WTC11 (cell line): Measurements from ENCODE around the gene RTN3. TPM values are rescaled to one million over a fixed set of nuclear protein-coding genes. Genes with fewer than 3 reads are reported as not detected.
A peak's percentile ranks its signal among the peaks of the same experiment; 100 is the strongest.

Experiments used
- ATAC-seq: fragments of 200-7000 bp; cut with Tn5 transposase; 2 replicates; pipeline ENCODE4 v1.10.0; 2021; ENCODE audit warnings: mild to moderate bottlenecking, moderate library complexity
- CTCF ChIA-PET: fragments of 300-600 bp; sonication (Branson Sonifier 250); formaldehyde crosslinking; loops from one replicate; lab custom pipeline; 2021; ENCODE audit warnings: antibody characterized with exemption; lab: Charles Lee
- POLR2A ChIA-PET: fragments of 350-600 bp; sonication (Branson Sonifier 250); formaldehyde crosslinking; loops from one replicate; lab custom pipeline; 2021; ENCODE audit warnings: antibody characterized with exemption; lab: Charles Lee
- DNase-seq: peaks from one replicate; pipeline ENCODE4 v3.0.0; 2021; ENCODE audit warnings: low spot score
- H3K27ac Mint-ChIP-seq: 2 replicates; pipeline ENCODE4 v1.8.0; 2021; ENCODE audit warnings: mixed read lengths
- H3K27me3 Mint-ChIP-seq: 2 replicates; pipeline ENCODE4 v1.8.0; 2021; ENCODE audit warnings: low read depth, mild to moderate bottlenecking, moderate library complexity, mixed read lengths
- H3K36me3 Mint-ChIP-seq: 2 replicates; pipeline ENCODE4 v1.8.0; 2021; ENCODE audit warnings: mixed read lengths
- H3K4me1 Mint-ChIP-seq: 2 replicates; pipeline ENCODE4 v1.8.0; 2022; ENCODE audit warnings: mixed read lengths
- H3K4me3 Mint-ChIP-seq: 2 replicates; pipeline ENCODE4 v1.8.0; 2021; ENCODE audit warnings: mild to moderate bottlenecking, moderate library complexity, mixed read lengths
- H3K9me3 Mint-ChIP-seq: 2 replicates; pipeline ENCODE4 v1.8.0; 2021; ENCODE audit warnings: mixed read lengths
- AFF4 ChIP-seq: sonication (generic); formaldehyde crosslinking; IDR thresholded peaks from 2 replicates; pipeline ENCODE4 v1.8.1; 2023; ENCODE audit warnings: mild to moderate bottlenecking, missing genetic modification reagents, borderline replicate concordance
- ARID4B ChIP-seq: sonication (generic); formaldehyde crosslinking; IDR thresholded peaks from 2 replicates; pipeline ENCODE4 v1.8.0; 2023; ENCODE audit warnings: missing genetic modification reagents, mild to moderate bottlenecking, borderline replicate concordance
- ATF3 ChIP-seq: sonication (generic); formaldehyde crosslinking; conservative IDR thresholded peaks from 2 replicates; pipeline ENCODE4 v1.8.1; 2022; ENCODE audit warnings: mild to moderate bottlenecking, missing genetic modification reagents
- ELF4 ChIP-seq: sonication (generic); formaldehyde crosslinking; IDR thresholded peaks from 2 replicates; pipeline ENCODE4 v1.8.1; 2022; ENCODE audit warnings: low read depth, mild to moderate bottlenecking, moderate library complexity, missing genetic modification reagents
- ETV6 ChIP-seq: sonication (generic); formaldehyde crosslinking; IDR thresholded peaks from 2 replicates; pipeline ENCODE4 v1.8.1; 2022; ENCODE audit warnings: mild to moderate bottlenecking, missing genetic modification reagents
- FOXK1 ChIP-seq: sonication (generic); formaldehyde crosslinking; IDR thresholded peaks from 2 replicates; pipeline ENCODE4 v1.8.0; 2022; ENCODE audit warnings: mild to moderate bottlenecking, moderate library complexity, missing genetic modification reagents
- FOXP1 ChIP-seq: sonication (generic); formaldehyde crosslinking; IDR thresholded peaks from 2 replicates; pipeline ENCODE4 v1.8.0; 2022; ENCODE audit warnings: missing genetic modification reagents, mild to moderate bottlenecking, moderate library complexity, borderline replicate concordance
- NFATC4 ChIP-seq: fragments of 250-450 bp; sonication (Bioruptor Pico); IDR thresholded peaks from 2 replicates; pipeline ENCODE4 v1.9.0; 2021; ENCODE audit warnings: mild to moderate bottlenecking
- NR2C2 ChIP-seq: sonication (generic); formaldehyde crosslinking; IDR thresholded peaks from 2 replicates; pipeline ENCODE4 v1.8.0; 2022; ENCODE audit warnings: mild to moderate bottlenecking, missing genetic modification reagents
- PRRX2 ChIP-seq: fragments of 250-450 bp; sonication (Bioruptor Pico); IDR thresholded peaks from 2 replicates; pipeline ENCODE4 v1.8.0; 2021; ENCODE audit warnings: mild to moderate bottlenecking
- TEAD1 ChIP-seq: sonication (generic); formaldehyde crosslinking; IDR thresholded peaks from 2 replicates; pipeline ENCODE4 v1.8.0; 2022; ENCODE audit warnings: mild to moderate bottlenecking, missing genetic modification reagents
- USF1 ChIP-seq: sonication (generic); formaldehyde crosslinking; IDR thresholded peaks from 2 replicates; pipeline ENCODE4 v1.8.0; 2022; ENCODE audit warnings: mild to moderate bottlenecking, missing genetic modification reagents
- USF2 ChIP-seq: sonication (generic); formaldehyde crosslinking; IDR thresholded peaks from 2 replicates; pipeline ENCODE4 v1.8.1; 2023; ENCODE audit warnings: mild to moderate bottlenecking, missing genetic modification reagents, moderate library complexity
- ZNF138 ChIP-seq: sonication (generic); formaldehyde crosslinking; conservative IDR thresholded peaks from 2 replicates; pipeline ENCODE4 v1.8.1; 2022; ENCODE audit warnings: mild to moderate bottlenecking, moderate library complexity, missing genetic modification reagents
- ZNF317 ChIP-seq: sonication (generic); formaldehyde crosslinking; IDR thresholded peaks from 2 replicates; pipeline ENCODE4 v1.8.1; 2023; ENCODE audit warnings: low read depth, mild to moderate bottlenecking, moderate library complexity, missing genetic modification reagents, borderline replicate concordance
- ZNF416 ChIP-seq: fragments of 250-450 bp; sonication (Bioruptor Pico); IDR thresholded peaks from 2 replicates; pipeline ENCODE4 v1.9.0; 2021; ENCODE audit warnings: mild to moderate bottlenecking, inconsistent platforms
- ZNF425 ChIP-seq: fragments of 250-450 bp; sonication (Bioruptor Pico); conservative IDR thresholded peaks from 2 replicates; pipeline ENCODE4 v1.9.0; 2021; ENCODE audit warnings: mild to moderate bottlenecking
- ZNF512 ChIP-seq: sonication (generic); formaldehyde crosslinking; IDR thresholded peaks from 2 replicates; pipeline ENCODE4 v1.8.1; 2022; ENCODE audit warnings: missing genetic modification reagents, borderline replicate concordance
- ZSCAN18 ChIP-seq: fragments of 250-450 bp; sonication (Bioruptor Pico); IDR thresholded peaks from 2 replicates; pipeline ENCODE4 v2.1.2; 2022; ENCODE audit warnings: mild to moderate bottlenecking, moderate library complexity
- total RNA-seq: library from RNA; stranded (reverse); gene quantifications from 3 replicates; pipeline ENCODE4 v1.2.3, GENCODE V29; 2021

RTN3 gene
- total RNA-seq, 1 experiment from 2014 or later, result 159 TPM

- peak; percentile 2; the same call in 1 of the 2 replicates for ATAC-seq
- no peak overlapping the region for H3K27ac Mint-ChIP-seq
- TF ChIP-seq ATF3 (CRISPR knock-in tag), result no peak
- TF ChIP-seq USF1 (CRISPR knock-in tag), result no peak; the same call in none of the 2 replicates
- TF ChIP-seq NFATC4 (CRISPR knock-in tag), result no peak
- TF ChIP-seq ELF4 (CRISPR knock-in tag), result no peak
- TF ChIP-seq TEAD1, result 0 out of 2 replicates have a peak, but pooled peaks have one; percentile 10
- no peak for TF ChIP-seq ZNF512 (CRISPR knock-in tag)
- TF ChIP-seq FOXK1 (CRISPR knock-in tag), result 0 out of 2 replicates have a peak, but pooled peaks have one; percentile 26
- TF ChIP-seq ZNF416 (CRISPR knock-in tag), result no peak
- TF ChIP-seq ARID4B (CRISPR knock-in tag), result 0 out of 2 replicates have a peak, but pooled peaks have one; percentile 44
- TF ChIP-seq AFF4, result no peak
- no peak for TF ChIP-seq ZSCAN18 (CRISPR knock-in tag)
- no peak for TF ChIP-seq ZNF138 (CRISPR knock-in tag)
- no peak; the same call in 1 of the 2 replicates for TF ChIP-seq ZNF317
- TF ChIP-seq ETV6 (CRISPR knock-in tag), result no peak
- peak; percentile 19; the same call in 1 of the 2 replicates for TF ChIP-seq USF2 (CRISPR knock-in tag)
- no peak for TF ChIP-seq ZNF425
- TF ChIP-seq NR2C2 (CRISPR knock-in tag), result no peak
- TF ChIP-seq PRRX2 (CRISPR knock-in tag), result no peak
- no peak for TF ChIP-seq FOXP1 (CRISPR knock-in tag)
These were observed 81.6 kb downstream of the RTN3 start for GRCh38 chr11:63762654-63763495.

More at GRCh38 chr11:63762654-63763495, 81.6 kb downstream of the RTN3 start:
- Mint-ChIP-seq H3K36me3 (peaks cover 15% of the 10 kb centered on the region), H3K4me1 (peaks cover 51% of the 10 kb centered on the region), H3K27me3 (no peaks in the 10 kb centered on the region), H3K4me3 (peak overlapping the region; percentile 99), H3K9me3 (no peaks in the 10 kb centered on the region)
- peak; percentile 64 for DNase-seq
- ChIA-PET CTCF (interaction anchor here (1.1 to 2.1 kb wide), 3 partner anchors 74 to 183 kb away, joined by 3 to 9 read pairs (median 4); no protein-coding TSS in a partner anchor), POLR2A (interaction anchor here (1.0 to 3.0 kb wide), 4 partner anchors 51 to 155 kb away, joined by 3 to 12 read pairs (median 4); partner anchors contain the start of gene RCOR2)
